Vagina (tissue), 2 donors: Measurements from ENCODE around the gene DMRTB1.
A peak's percentile ranks its signal among the peaks of the same experiment; 100 is the strongest.

Experiments used
- CTCF ChIP-seq, 3 experiments: fragments of 450-650 bp in 2 of 3; fragments of 200-600 bp in 1 of 3; sonication (generic) in 1 of 3; IDR thresholded peaks; one replicate each; pipeline ENCODE4 v1.5.1; 2017 to 2019; ENCODE audit warnings: antibody characterized with exemption in 3 of 3, mild to moderate bottlenecking in 2 of 3, moderate library complexity in 2 of 3
- POLR2AphosphoS5 ChIP-seq, 2 donors: sonication (generic); formaldehyde crosslinking; IDR thresholded peaks; one replicate each; pipeline ENCODE4 v1.9.0; 2017; ENCODE audit warnings: antibody characterized with exemption in 2 of 2, mild to moderate bottlenecking in 2 of 2, low read depth in 1 of 2; ENCODE audit not compliant: insufficient read depth in 1 of 2

GRCh38 chr1:53511323-53511932 is 52.2 kb downstream of the DMRTB1 start:
- TF ChIP-seq CTCF (IDR thresholded peaks at IDR 0.05) (no peak), POLR2AphosphoS5 (IDR thresholded peaks at IDR 0.05; ENCODE audit: insufficient read depth in 1 of 2, low read depth in 1 of 2) (peak in 1 of 2 donors; percentile 35)
